IMR-90 (cell line): Measurements from ENCODE around the gene HOXC5. TPM values are rescaled to one million over a fixed set of nuclear protein-coding genes. Genes with fewer than 3 reads are reported as not detected.

Source experiments
- ATAC-seq: fragments of 200-7000 bp; cut with Tn5 transposase; 2 replicates; pipeline ENCODE4 v1.9.1; 2020; ENCODE audit warnings: low read depth, mild to moderate bottlenecking, moderate library complexity
- BruUV-seq: library from RNA; stranded (reverse); fragments of 400-500 nt; replicated peaks from 2 replicates; lab custom pipeline; 2021; lab: Mats Ljungman, UMichigan
- CTCF ChIA-PET: fragments of 300-600 bp; formaldehyde crosslinking; extraction: SDS; loops from one replicate; lab custom pipeline; 2021; ENCODE audit warnings: antibody characterized with exemption; lab: Yijun Ruan, JAX
- POLR2A ChIA-PET: fragments of 300-600 bp; sonication (Branson Sonifier 250); formaldehyde crosslinking; loops from one replicate; lab custom pipeline; 2022; ENCODE audit warnings: antibody characterized with exemption; ENCODE audit not compliant: unreplicated experiment; lab: Charles Lee
- DNase-seq: peaks from one replicate; pipeline ENCODE4 v3.0.0; 2013
- H2AFZ ChIP-seq: replicated peaks from 2 replicates; pipeline ENCODE3; 2013; ENCODE audit warnings: low read length, mild to moderate bottlenecking; ENCODE audit not compliant: poor library complexity
- H2AK5ac ChIP-seq: 2 replicates; pipeline ENCODE4 v1.6.1; 2013; ENCODE audit warnings: low read depth, low read length, inconsistent platforms
- H2AK9ac ChIP-seq: replicated peaks from 2 replicates; pipeline ENCODE3; 2013; ENCODE audit warnings: mild to moderate bottlenecking, low read depth, low read length, moderate library complexity; ENCODE audit not compliant: poor library complexity
- H2BK120ac ChIP-seq: 2 replicates; pipeline ENCODE4 v1.6.1; 2013; ENCODE audit warnings: low read depth, low read length, inconsistent platforms
- H2BK15ac ChIP-seq: 3 replicates; pipeline ENCODE4 v1.6.1; 2013; ENCODE audit warnings: low read depth, low read length, inconsistent platforms
- H2BK20ac ChIP-seq: 2 replicates; pipeline ENCODE4 v1.6.1; 2013; ENCODE audit warnings: low read depth, mild to moderate bottlenecking, inconsistent platforms, low read length, moderate library complexity
- H2BK5ac ChIP-seq: 2 replicates; pipeline ENCODE4 v1.6.1; 2013; ENCODE audit warnings: mild to moderate bottlenecking, low read depth, low read length, inconsistent platforms; ENCODE audit not compliant: poor library complexity, severe bottlenecking
- H3K14ac ChIP-seq: replicated peaks from 2 replicates; pipeline ENCODE4 v1.6.1; 2013; ENCODE audit warnings: low read depth, low read length, inconsistent platforms
- H3K18ac ChIP-seq: 2 replicates; pipeline ENCODE4 v1.6.1; 2013; ENCODE audit warnings: low read depth, low read length, control low read depth
- H3K23ac ChIP-seq: 2 replicates; pipeline ENCODE4 v1.6.1; 2013; ENCODE audit warnings: low read depth, low read length, inconsistent platforms
- H3K27ac ChIP-seq: 2 replicates; pipeline ENCODE4 v1.5.1; 2013; ENCODE audit warnings: mild to moderate bottlenecking, control low read depth, low read length; ENCODE audit not compliant: insufficient read depth
- H3K27me3 ChIP-seq: 2 replicates; pipeline ENCODE4 v1.6.1; 2013; ENCODE audit warnings: low read length; ENCODE audit not compliant: control insufficient read depth, insufficient read depth
- H3K36me3 ChIP-seq: 2 replicates; pipeline ENCODE4 v1.6.1; 2013; ENCODE audit warnings: low read length, mixed read lengths; ENCODE audit not compliant: control insufficient read depth, insufficient read depth
- H3K4ac ChIP-seq: 2 replicates; pipeline ENCODE4 v1.6.1; 2013; ENCODE audit warnings: low read depth, low read length, inconsistent platforms
- H3K4me1 ChIP-seq: 2 replicates; pipeline ENCODE4 v1.6.1; 2013; ENCODE audit warnings: low read length, mixed read lengths; ENCODE audit not compliant: control insufficient read depth, insufficient read depth
- H3K4me2 ChIP-seq: 2 replicates; pipeline ENCODE4 v1.6.1; 2013; ENCODE audit warnings: low read depth, mild to moderate bottlenecking, control low read depth, low read length, moderate library complexity
- H3K4me3 ChIP-seq: 2 replicates; pipeline ENCODE4 v1.5.1; 2013; ENCODE audit warnings: low read depth, mild to moderate bottlenecking, control low read depth, low read length, moderate library complexity; ENCODE audit not compliant: insufficient read depth
- H3K56ac ChIP-seq: 2 replicates; pipeline ENCODE4 v1.6.1; 2013; ENCODE audit warnings: low read length, inconsistent platforms; ENCODE audit not compliant: insufficient read depth; ENCODE audit errors: extremely low read depth
- H3K79me1 ChIP-seq, 2 experiments: 2 replicates each; pipeline ENCODE4 v1.6.1; 2013; ENCODE audit warnings: low read length in 2 of 2, inconsistent platforms in 1 of 2, low read depth in 1 of 2
- H3K9ac ChIP-seq: 2 replicates; pipeline ENCODE4 v1.6.1; 2013; ENCODE audit warnings: low read depth, low read length, control low read depth
- H3K9me1 ChIP-seq: 2 replicates; pipeline ENCODE4 v1.6.1; 2013; ENCODE audit warnings: low read length, inconsistent platforms; ENCODE audit not compliant: insufficient read depth
- H3K9me3 ChIP-seq: 2 replicates; pipeline ENCODE4 v1.6.1; 2013; ENCODE audit warnings: low read length; ENCODE audit not compliant: control insufficient read depth, insufficient read depth
- H4K20me1 ChIP-seq: 2 replicates; pipeline ENCODE4 v1.6.1; 2013; ENCODE audit warnings: low read length, inconsistent platforms; ENCODE audit not compliant: insufficient read depth
- H4K5ac ChIP-seq: 2 replicates; pipeline ENCODE4 v1.6.1; 2013; ENCODE audit warnings: mild to moderate bottlenecking, low read depth, low read length, control low read depth
- H4K8ac ChIP-seq, 2 experiments: 2 replicates each; pipeline ENCODE4 v1.6.1; 2013; ENCODE audit warnings: low read depth in 2 of 2, low read length in 2 of 2, control low read depth in 1 of 2, inconsistent platforms in 1 of 2
- H4K91ac ChIP-seq: 2 replicates; pipeline ENCODE4 v1.6.1; 2013; ENCODE audit warnings: low read depth, low read length, inconsistent platforms; ENCODE audit not compliant: insufficient read depth
- BHLHE40 ChIP-seq: fragments of 150-350 bp; IDR thresholded peaks from 2 replicates; pipeline ENCODE4 v1.6.1; 2016; ENCODE audit warnings: mild to moderate bottlenecking, low read depth, low read length
- CEBPB ChIP-seq: IDR thresholded peaks from 2 replicates; pipeline ENCODE4 v1.6.1; 2012; ENCODE audit warnings: low read depth, low read length, improper control_type of control experiment
- MAFK ChIP-seq: IDR thresholded peaks from 2 replicates; pipeline ENCODE4 v1.6.1; 2012; ENCODE audit warnings: low read depth, low read length, improper control_type of control experiment
- MAZ ChIP-seq: IDR thresholded peaks from 2 replicates; pipeline ENCODE4 v1.6.1; 2012; ENCODE audit warnings: low read depth, mild to moderate bottlenecking, low read length, improper control_type of control experiment, moderate library complexity, borderline replicate concordance
- POLR2A ChIP-seq: IDR thresholded peaks from 2 replicates; pipeline ENCODE4 v1.6.1; 2012; ENCODE audit warnings: mild to moderate bottlenecking, low read depth, low read length
- RAD21 ChIP-seq: IDR thresholded peaks from 2 replicates; pipeline ENCODE4 v1.6.1; 2012; ENCODE audit warnings: low read length, improper control_type of control experiment
- RFX5 ChIP-seq: IDR thresholded peaks from 2 replicates; pipeline ENCODE4 v1.8.0; 2012; ENCODE audit warnings: low read depth, mild to moderate bottlenecking, low read length, moderate library complexity
- USF2 ChIP-seq: fragments of 150-350 bp; IDR thresholded peaks from 2 replicates; pipeline ENCODE4 v1.6.1; 2017; ENCODE audit warnings: mild to moderate bottlenecking, antibody characterized with exemption, low read length, low read depth
- WGBS, 2 experiments: methylation state at CpG; one replicate each; pipeline versions ENCODE4 v1.1.5 to v1.1.7; 2013; ENCODE audit warnings: missing lambda C conversion rate in 2 of 2; ENCODE audit not compliant: insufficient read length in 1 of 2; ENCODE audit errors: extremely low coverage in 2 of 2; 5-methylcytosine and 5-hydroxymethylcytosine counted together
- dilution Hi-C: fragments of 300-500 bp; cut with HindIII; formaldehyde crosslinking; loops from one replicate; pipeline ENCODE4 v1.14.3; 2018; ENCODE audit warnings: low sequenced_read_pairs; ENCODE audit not compliant: unreplicated experiment
- in situ Hi-C: fragments of 300-500 bp; cut with MboI; formaldehyde crosslinking; loops from 3 replicates; pipeline ENCODE4 v1.14.3; 2019; ENCODE audit warnings: low sequenced_read_pairs, inconsistent platforms, mixed read lengths
- intact Hi-C: fragments of 100-400 bp; cut with micrococcal nuclease; formaldehyde crosslinking; loops from 2 replicates; pipeline ENCODE4 v1.10.0; 2022
- polyA plus RNA-seq, 3 experiments: library from polyadenylated mRNA; depleted of rRNA; stranded (reverse); fragments of >200 nt; gene quantifications; 2 replicates each; pipeline ENCODE4 v1.2.3, GENCODE V29; 2012; ENCODE audit warnings: low replicate concordance in 1 of 3
- total RNA-seq: library from RNA; depleted of rRNA; stranded (reverse); fragments of >200 nt; gene quantifications from 2 replicates; pipeline ENCODE4 v1.2.3, GENCODE V29; 2012
- TF ChIP-seq, protein P1 (sequence below): conservative IDR thresholded peaks from 2 replicates; pipeline ENCODE4 v1.5.1; 2012; ENCODE audit warnings: mild to moderate bottlenecking, low read depth, low read length, improper control_type of control experiment

Gene HOXC5
- total and polyA plus RNA-seq, 2 of the 4 experiments (the other 2 are of a cell fraction), result not detected

DNA sequence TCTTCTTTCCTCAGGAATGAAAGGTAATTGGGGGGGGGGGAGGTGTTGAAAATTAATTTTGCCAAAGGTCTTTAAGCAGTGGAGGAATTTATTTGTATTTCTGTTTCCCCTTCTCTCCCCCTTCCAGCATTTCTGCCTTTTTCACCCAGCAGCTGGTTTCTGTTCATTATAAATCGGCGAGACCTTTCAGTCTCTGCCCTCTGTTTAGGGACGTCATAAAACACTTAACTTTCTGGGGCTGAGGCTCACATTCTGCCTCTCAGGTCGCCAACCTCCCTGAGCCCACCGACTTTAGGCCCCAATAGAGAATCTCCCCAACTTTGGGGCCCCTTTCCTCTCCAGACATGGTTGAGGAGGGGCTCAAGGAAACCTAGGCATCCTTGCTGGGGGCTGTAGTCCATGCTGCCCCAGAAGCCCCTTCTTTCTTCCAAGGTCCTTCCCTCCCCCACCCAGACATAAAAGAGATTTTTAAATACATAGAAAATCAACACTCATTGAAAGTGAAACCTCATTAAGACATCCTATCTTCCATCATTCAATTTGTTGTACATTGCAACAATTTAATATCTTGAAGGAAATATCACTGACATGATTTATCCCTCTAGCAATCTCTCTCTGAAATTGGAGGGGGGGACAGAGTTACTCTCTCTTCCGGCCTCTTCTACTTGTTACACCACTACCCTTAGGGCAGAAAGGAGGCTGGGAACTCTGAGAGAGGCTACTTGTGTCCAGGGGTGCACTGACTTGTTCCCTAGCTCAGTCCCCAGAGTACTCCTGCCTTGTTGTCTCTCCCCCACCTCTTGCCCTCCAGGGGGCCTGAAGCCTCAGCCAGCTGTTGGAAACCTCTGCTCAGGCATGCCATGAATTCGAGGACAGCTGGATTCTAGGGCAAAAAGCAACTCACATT, 7.1 kb upstream of the HOXC5 start (continued):
- no peak for TF ChIP-seq USF2

DNA sequence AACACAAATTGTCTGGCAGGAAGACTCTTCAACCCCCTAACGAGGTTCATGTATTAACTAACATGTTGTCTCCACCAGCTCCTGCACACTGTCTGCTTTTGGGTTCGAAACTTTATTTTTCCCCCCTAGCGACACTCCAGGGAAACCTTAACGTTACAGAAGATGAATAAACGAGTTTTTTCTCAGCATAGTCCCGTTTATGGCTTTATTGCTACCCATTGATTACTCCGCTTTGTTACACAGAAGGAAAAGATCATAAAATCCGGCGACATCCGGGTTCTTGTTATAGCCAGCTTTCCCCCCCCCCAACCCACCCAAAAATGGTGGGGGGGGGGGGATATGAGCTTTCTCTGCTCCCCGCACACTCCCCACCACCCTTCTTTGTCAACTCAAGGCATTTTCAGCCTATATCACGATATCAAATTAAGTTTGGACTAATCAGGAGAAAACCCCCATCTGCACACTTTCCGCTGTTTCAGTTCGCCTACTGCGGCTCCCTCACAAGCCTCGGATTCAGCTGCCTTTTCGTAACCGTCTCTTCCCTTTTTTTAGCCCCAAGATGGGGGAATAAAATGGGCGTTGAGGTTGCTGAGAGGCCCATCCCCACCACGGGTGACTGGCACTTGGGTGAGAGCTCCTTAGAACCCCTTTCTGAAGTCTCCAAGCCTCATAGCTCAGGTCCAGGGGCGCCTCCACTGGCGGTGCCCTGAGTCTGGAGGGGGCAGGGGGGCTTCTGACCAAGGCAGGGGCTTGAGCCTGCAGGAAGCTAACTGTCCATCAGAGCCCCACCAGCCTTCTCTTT, 6.0 kb upstream of the HOXC5 start:
- DNase-seq (no peak), ATAC-seq (no peak)
- Histone ChIP-seq H3K9ac (no peak overlapping the region), H2BK120ac (no peak overlapping the region), H3K9me3 (no peaks in the 10 kb centered on the region), H2BK5ac (no peak overlapping the region), H4K5ac (no peak overlapping the region), H3K36me3 (no peaks in the 10 kb centered on the region), H4K20me1 (no peaks in the 10 kb centered on the region), H2AK5ac (no peak overlapping the region), H3K23ac (no peak overlapping the region), H3K56ac (no peak overlapping the region), H3K27ac (no peak overlapping the region), H3K79me1 (no peaks in the 10 kb centered on the region), H3K9me1 (no peaks in the 10 kb centered on the region), H3K18ac (no peak overlapping the region), H4K91ac (no peak overlapping the region), H3K4me1 (no peaks in the 10 kb centered on the region), H2BK20ac (no peak overlapping the region), H3K4ac (no peak overlapping the region), H3K14ac (no peak overlapping the region), H3K4me3 (no peak overlapping the region), H2AFZ (peak overlapping the region; percentile 38), H2BK15ac (no peak overlapping the region), H3K27me3 (peaks cover 82% of the 10 kb centered on the region), H4K8ac (no peak overlapping the region), H3K4me2 (no peak overlapping the region), H2AK9ac (no peak overlapping the region)
- TF ChIP-seq RAD21 (no peak), BHLHE40 (no peak), CEBPB (no peak), MAZ (no peak), RFX5 (no peak), MAFK (no peak), POLR2A (no peak)
- TF ChIP-seq, protein P1, sequence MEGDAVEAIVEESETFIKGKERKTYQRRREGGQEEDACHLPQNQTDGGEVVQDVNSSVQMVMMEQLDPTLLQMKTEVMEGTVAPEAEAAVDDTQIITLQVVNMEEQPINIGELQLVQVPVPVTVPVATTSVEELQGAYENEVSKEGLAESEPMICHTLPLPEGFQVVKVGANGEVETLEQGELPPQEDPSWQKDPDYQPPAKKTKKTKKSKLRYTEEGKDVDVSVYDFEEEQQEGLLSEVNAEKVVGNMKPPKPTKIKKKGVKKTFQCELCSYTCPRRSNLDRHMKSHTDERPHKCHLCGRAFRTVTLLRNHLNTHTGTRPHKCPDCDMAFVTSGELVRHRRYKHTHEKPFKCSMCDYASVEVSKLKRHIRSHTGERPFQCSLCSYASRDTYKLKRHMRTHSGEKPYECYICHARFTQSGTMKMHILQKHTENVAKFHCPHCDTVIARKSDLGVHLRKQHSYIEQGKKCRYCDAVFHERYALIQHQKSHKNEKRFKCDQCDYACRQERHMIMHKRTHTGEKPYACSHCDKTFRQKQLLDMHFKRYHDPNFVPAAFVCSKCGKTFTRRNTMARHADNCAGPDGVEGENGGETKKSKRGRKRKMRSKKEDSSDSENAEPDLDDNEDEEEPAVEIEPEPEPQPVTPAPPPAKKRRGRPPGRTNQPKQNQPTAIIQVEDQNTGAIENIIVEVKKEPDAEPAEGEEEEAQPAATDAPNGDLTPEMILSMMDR, result no peak
- in situ Hi-C loops, result no loop called here
- WGBS, 2 experiments, result no CpG with 5 or more reads among the region's 22 CpGs
- POLR2A ChIA-PET, result no interaction called here
- dilution Hi-C loops, result no loop called here
- CTCF ChIA-PET, result interaction anchor here (2.4 kb wide), 1 partner anchor 180 kb away, joined by 7 read pairs; no protein-coding TSS in a partner anchor
- intact Hi-C loops, result no loop called here
- no TSS peak for BruUV-seq
